ENCODE measurements around the gene TIMMDC1. TPM values are rescaled to one million over a fixed set of nuclear protein-coding genes. Genes with fewer than 3 reads are reported as not detected.

The TIMMDC1 gene
- total RNA-seq, 1 donor from 2014 or later, result 98.8 TPM

GRCh38 chr3:119530456-119530855 is 32.1 kb downstream of the TIMMDC1 start:
- Mint-ChIP-seq H3K4me3 (ENCODE audit: unreplicated experiment) (no peak overlapping the region), H3K4me1 (ENCODE audit: unreplicated experiment) (no peaks in the 10 kb centered on the region), H3K27me3 (ENCODE audit: unreplicated experiment) (no peaks in the 10 kb centered on the region), H3K36me3 (ENCODE audit: unreplicated experiment) (peaks cover 1% of the 10 kb centered on the region), H3K27ac (ENCODE audit: unreplicated experiment) (no peak overlapping the region), H3K9me3 (ENCODE audit: unreplicated experiment) (no peaks in the 10 kb centered on the region)
- no peak for DNase-seq (ENCODE audit: extremely low spot score, unreplicated experiment)
- TF ChIP-seq, protein P1, sequence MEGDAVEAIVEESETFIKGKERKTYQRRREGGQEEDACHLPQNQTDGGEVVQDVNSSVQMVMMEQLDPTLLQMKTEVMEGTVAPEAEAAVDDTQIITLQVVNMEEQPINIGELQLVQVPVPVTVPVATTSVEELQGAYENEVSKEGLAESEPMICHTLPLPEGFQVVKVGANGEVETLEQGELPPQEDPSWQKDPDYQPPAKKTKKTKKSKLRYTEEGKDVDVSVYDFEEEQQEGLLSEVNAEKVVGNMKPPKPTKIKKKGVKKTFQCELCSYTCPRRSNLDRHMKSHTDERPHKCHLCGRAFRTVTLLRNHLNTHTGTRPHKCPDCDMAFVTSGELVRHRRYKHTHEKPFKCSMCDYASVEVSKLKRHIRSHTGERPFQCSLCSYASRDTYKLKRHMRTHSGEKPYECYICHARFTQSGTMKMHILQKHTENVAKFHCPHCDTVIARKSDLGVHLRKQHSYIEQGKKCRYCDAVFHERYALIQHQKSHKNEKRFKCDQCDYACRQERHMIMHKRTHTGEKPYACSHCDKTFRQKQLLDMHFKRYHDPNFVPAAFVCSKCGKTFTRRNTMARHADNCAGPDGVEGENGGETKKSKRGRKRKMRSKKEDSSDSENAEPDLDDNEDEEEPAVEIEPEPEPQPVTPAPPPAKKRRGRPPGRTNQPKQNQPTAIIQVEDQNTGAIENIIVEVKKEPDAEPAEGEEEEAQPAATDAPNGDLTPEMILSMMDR (IDR thresholded peaks at IDR 0.05), result no peak

GRCh38 chr3:119531151-119531550 is 32.8 kb downstream of the TIMMDC1 start:
- TF ChIP-seq, protein P1 (IDR thresholded peaks at IDR 0.05), result no peak
- Mint-ChIP-seq H3K4me3 (ENCODE audit: unreplicated experiment) (no peak overlapping the region), H3K27me3 (ENCODE audit: unreplicated experiment) (no peaks in the 10 kb centered on the region), H3K4me1 (ENCODE audit: unreplicated experiment) (no peaks in the 10 kb centered on the region), H3K9me3 (ENCODE audit: unreplicated experiment) (no peaks in the 10 kb centered on the region), H3K36me3 (ENCODE audit: unreplicated experiment) (no peaks in the 10 kb centered on the region), H3K27ac (ENCODE audit: unreplicated experiment) (no peak overlapping the region)
- DNase-seq (ENCODE audit: extremely low spot score, unreplicated experiment), result no peak

- Mint-ChIP-seq H3K27ac (ENCODE audit: unreplicated experiment) (no peak overlapping the region), H3K4me3 (ENCODE audit: unreplicated experiment) (no peak overlapping the region), H3K9me3 (ENCODE audit: unreplicated experiment) (no peaks in the 10 kb centered on the region), H3K4me1 (ENCODE audit: unreplicated experiment) (no peaks in the 10 kb centered on the region), H3K36me3 (ENCODE audit: unreplicated experiment) (no peaks in the 10 kb centered on the region), H3K27me3 (ENCODE audit: unreplicated experiment) (no peaks in the 10 kb centered on the region)
- TF ChIP-seq, protein P1 (IDR thresholded peaks at IDR 0.05), result no peak
- DNase-seq (ENCODE audit: extremely low spot score, unreplicated experiment), result no peak
Observed at GRCh38 chr3:119534296-119534695, 35.9 kb downstream of the TIMMDC1 start.

GRCh38 chr3:119536757-119537156 is 38.4 kb downstream of the TIMMDC1 start:
- Mint-ChIP-seq H3K27ac (ENCODE audit: unreplicated experiment) (no peak overlapping the region), H3K4me1 (ENCODE audit: unreplicated experiment) (no peaks in the 10 kb centered on the region), H3K36me3 (ENCODE audit: unreplicated experiment) (no peaks in the 10 kb centered on the region), H3K4me3 (ENCODE audit: unreplicated experiment) (no peak overlapping the region), H3K27me3 (ENCODE audit: unreplicated experiment) (peaks cover 3% of the 10 kb centered on the region), H3K9me3 (ENCODE audit: unreplicated experiment) (no peaks in the 10 kb centered on the region)
- no peak for DNase-seq (ENCODE audit: extremely low spot score, unreplicated experiment)
- TF ChIP-seq, protein P1 (IDR thresholded peaks at IDR 0.05), result no peak

- no peak for DNase-seq (ENCODE audit: extremely low spot score, unreplicated experiment)
- Mint-ChIP-seq H3K27me3 (ENCODE audit: unreplicated experiment) (peaks cover 5% of the 10 kb centered on the region), H3K4me3 (ENCODE audit: unreplicated experiment) (no peak overlapping the region), H3K27ac (ENCODE audit: unreplicated experiment) (no peak overlapping the region), H3K4me1 (ENCODE audit: unreplicated experiment) (peaks cover 6% of the 10 kb centered on the region), H3K36me3 (ENCODE audit: unreplicated experiment) (no peaks in the 10 kb centered on the region), H3K9me3 (ENCODE audit: unreplicated experiment) (no peaks in the 10 kb centered on the region)
- TF ChIP-seq, protein P1 (IDR thresholded peaks at IDR 0.05), result no peak
Observed at GRCh38 chr3:119538772-119539171, 40.4 kb downstream of the TIMMDC1 start.
